ENCODE data around the gene FGD2.

DNA sequence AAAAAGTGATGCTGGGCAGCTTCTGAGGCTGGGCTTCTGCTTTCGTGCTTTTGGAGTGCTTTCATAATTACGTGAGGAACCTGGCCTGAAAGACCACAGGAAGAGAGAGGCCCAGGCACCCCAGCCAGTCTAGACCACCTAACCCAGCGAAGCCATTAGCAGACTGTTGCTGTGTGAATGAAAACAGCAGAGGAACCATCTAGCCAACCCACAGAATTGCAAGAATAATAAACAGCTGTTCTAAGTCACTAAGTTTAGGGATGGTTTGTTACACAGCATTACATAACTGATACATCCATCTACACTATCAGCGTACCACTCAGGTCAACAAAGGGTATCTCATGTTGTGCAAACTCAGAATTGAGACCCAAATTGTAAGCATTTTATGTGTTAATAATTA, 34.5 kb downstream of the FGD2 start:
- TF ChIP-seq GATA3 (IDR thresholded peaks at IDR 0.05; ENCODE audit: low read depth, low read length) = no peak
- TF ChIP-seq GATA2 (IDR thresholded peaks at IDR 0.05; ENCODE audit: low read depth, low read length) = no peak
